Activated T-helper 17 cell treated with anti-CD3 and anti-CD28 coated beads, Interleukin-2, amount 50 U/mL, for 72 hours (primary cell): ENCODE data around the gene MOV10L1. TPM values are rescaled to one million over a fixed set of nuclear protein-coding genes. Genes with fewer than 3 reads are reported as not detected.
"Not testable (repeated sequence)": the region's sequence is repeated elsewhere in the genome, so short reads cannot be mapped to it uniquely, and the experiment has no call there.

Experiments
- ATAC-seq: fragments of 150-1000 bp; cut with Tn5 transposase; replicated peaks from 2 replicates; pipeline ENCODE4 v1.10.0; 2021; ENCODE audit warnings: mild to moderate bottlenecking, moderate library complexity
- H3K27ac Mint-ChIP-seq: one replicate; pipeline ENCODE4 v1.8.0; 2022; ENCODE audit warnings: mixed read lengths
- H3K27me3 Mint-ChIP-seq: one replicate; pipeline ENCODE4 v1.8.0; 2022; ENCODE audit warnings: mixed read lengths
- H3K36me3 Mint-ChIP-seq: one replicate; pipeline ENCODE4 v1.8.0; 2022; ENCODE audit warnings: low read depth, mild to moderate bottlenecking, mixed read lengths
- H3K4me1 Mint-ChIP-seq: one replicate; pipeline ENCODE4 v1.8.0; 2022; ENCODE audit warnings: mixed read lengths
- H3K4me3 Mint-ChIP-seq: one replicate; pipeline ENCODE4 v1.8.0; 2022; ENCODE audit warnings: mild to moderate bottlenecking, mixed read lengths
- H3K9me3 Mint-ChIP-seq: one replicate; pipeline ENCODE4 v1.8.0; 2022; ENCODE audit warnings: mixed read lengths
- total RNA-seq, 2 donors: library from RNA; stranded (reverse); gene quantifications; one replicate each; pipeline ENCODE4 v1.2.3, GENCODE V29; 2022

MOV10L1 gene
- total RNA-seq, 2 donors from 2014 or later, result not detected

DNA sequence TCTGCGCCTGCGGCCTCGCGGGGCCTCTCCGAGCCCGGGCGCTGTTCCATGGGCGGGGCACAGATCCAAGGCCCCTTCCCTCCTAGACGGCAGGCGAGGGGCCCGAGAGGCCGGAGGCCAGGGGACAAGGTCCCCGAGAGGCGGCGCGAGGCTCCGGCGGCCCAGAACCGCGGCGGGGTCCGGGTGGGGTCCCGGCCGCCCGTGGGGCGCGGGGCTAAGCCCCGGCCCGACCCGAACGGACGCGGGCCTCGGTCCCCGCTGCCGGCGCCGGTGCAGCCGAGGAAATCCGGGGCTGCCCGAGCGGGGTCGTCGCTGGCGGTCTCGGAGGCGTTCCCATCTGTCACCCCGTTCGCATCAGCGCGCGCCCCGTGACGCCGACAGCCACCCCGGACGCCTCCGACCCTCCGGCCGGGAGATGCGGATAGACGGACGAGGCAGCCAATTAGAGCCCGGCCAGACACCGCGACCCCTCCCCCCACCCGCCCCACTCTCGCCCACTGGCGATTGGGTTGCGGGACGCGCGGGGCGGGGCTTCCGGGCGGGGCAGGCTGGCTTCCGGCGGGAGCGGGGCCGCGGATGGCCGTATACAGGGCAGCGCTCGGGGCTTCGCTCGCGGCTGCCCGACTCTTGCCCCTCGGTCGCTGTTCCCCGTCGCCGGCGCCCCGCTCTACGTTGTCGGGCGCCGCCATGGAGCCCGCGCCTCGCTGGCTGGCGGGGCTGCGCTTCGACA lies 110.8 kb downstream of the MOV10L1 start, which contains the start of gene SELENOO:
Gene SELENOO, plus strand, starts transcription at position 551 of the 730 bp plus-strand sequence. Its CDS starts 26 bp downstream, at position 577.
- Mint-ChIP-seq H3K4me1 (peaks cover 3% of the 10 kb centered on the region), H3K4me3 (peak within 1 kb of the TSS; percentile 78), H3K27ac (peak within 1 kb of the TSS; percentile 56), H3K36me3 (peaks cover 53% of the 10 kb centered on the region), H3K9me3 (no peaks in the 10 kb centered on the region), H3K27me3 (no peaks in the 10 kb centered on the region)
- ATAC-seq, result peak; percentile 92

DNA sequence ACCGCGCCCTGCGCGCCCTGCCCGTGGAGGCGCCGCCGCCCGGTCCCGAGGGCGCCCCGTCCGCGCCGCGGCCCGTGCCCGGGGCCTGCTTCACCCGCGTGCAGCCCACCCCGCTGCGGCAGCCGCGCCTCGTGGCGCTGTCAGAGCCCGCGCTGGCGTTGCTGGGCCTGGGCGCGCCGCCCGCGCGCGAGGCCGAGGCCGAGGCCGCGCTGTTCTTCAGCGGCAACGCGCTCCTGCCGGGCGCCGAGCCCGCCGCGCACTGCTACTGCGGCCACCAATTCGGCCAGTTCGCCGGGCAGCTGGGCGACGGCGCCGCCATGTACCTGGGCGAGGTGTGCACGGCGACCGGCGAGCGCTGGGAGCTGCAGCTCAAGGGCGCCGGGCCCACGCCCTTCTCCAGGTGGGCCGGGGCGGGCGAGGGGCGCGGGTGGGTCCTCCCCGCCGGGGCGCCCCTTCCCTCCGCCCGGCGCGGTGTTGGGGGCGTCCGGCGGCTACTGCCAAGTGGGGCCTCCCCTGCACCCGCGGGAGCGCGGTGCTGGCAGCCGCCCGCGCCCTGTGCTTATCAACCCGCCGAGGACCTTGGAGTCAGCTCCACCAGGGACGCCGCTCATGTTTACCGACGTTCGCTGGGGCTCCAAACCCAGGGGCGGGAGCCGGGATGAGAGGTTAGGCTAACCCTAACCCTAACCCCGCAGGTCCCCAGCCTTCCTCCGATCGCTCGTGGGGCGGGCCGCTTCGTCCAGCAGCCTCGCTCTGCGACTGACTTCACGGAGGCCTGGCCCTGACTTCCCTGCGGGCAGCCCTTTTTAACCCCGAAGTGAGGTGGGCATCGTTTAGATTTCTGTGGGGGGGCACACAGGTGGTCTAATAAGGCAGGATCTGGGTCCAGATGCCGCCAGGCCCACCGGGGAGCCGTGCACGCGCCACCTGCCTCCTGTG lies 111.7 kb downstream of the MOV10L1 start:
- peaks cover 48% of the 10 kb centered on the region for H3K36me3 Mint-ChIP-seq
- peak overlapping the region; percentile 56 for H3K27ac Mint-ChIP-seq
- peak overlapping the region; percentile 78 for H3K4me3 Mint-ChIP-seq
- H3K9me3 Mint-ChIP-seq, result no peaks in the 10 kb centered on the region
- H3K4me1 Mint-ChIP-seq, result peaks cover 3% of the 10 kb centered on the region
- ATAC-seq, result peak; percentile 32
- no peaks in the 10 kb centered on the region for H3K27me3 Mint-ChIP-seq

DNA sequence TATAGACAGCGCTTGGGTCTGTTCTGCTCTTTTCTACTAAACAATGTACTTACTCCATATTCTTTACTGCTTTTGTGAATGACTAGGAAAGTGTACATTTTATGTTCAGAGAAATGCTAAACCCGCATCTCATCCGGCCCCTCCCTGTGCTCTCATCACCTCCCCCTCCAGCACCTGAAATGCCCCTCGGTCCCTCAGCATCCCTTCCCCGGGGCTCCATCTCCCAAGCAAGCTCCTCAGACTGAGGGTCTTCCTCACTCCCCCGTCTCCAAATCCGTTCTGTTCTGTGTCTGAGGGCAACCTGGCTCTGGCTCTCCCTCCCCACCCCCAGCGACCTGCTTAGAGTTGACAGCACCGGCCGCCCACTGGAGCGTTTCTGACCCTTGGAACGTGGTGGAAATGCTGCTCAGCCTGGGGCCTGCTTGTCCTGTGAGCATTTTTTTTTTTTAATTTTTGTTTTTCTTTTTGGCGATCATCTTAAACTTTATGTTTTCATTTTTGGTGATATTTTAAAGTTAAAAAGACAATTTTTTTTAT lies 112.4 kb downstream of the MOV10L1 start:
- H3K4me3 Mint-ChIP-seq, result peak overlapping the region; percentile 78
- peaks cover 3% of the 10 kb centered on the region for H3K4me1 Mint-ChIP-seq
- peak overlapping the region; percentile 56 for H3K27ac Mint-ChIP-seq
- peaks cover 44% of the 10 kb centered on the region for H3K36me3 Mint-ChIP-seq
- no peaks in the 10 kb centered on the region for H3K9me3 Mint-ChIP-seq
- H3K27me3 Mint-ChIP-seq, result no peaks in the 10 kb centered on the region
- no peak for ATAC-seq

DNA sequence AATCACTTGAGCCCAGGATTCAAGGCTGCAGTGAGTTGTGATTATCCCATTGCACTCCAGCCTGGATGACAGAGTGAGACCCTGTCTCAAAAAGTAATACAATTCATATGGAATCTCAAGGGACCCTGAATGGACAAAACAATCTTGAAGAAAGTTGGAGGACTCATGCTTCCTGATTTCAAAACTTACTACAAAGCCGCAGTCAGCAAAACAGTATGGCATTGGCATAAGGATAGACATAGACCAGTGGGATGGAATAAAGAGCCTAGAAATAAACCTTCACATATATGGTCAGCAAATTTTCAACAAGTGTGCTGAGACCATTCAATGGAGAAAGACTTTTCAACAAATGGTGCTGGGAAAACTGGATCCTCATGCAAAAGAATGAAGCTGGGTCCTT lies 113.5 kb downstream of the MOV10L1 start:
- H3K27ac Mint-ChIP-seq, result no peak overlapping the region
- H3K9me3 Mint-ChIP-seq, result no peaks in the 10 kb centered on the region
- no peaks in the 10 kb centered on the region for H3K27me3 Mint-ChIP-seq
- H3K36me3 Mint-ChIP-seq, result peaks cover 44% of the 10 kb centered on the region
- no peak overlapping the region for H3K4me3 Mint-ChIP-seq
- H3K4me1 Mint-ChIP-seq, result peaks cover 3% of the 10 kb centered on the region
- ATAC-seq, result no peak

DNA sequence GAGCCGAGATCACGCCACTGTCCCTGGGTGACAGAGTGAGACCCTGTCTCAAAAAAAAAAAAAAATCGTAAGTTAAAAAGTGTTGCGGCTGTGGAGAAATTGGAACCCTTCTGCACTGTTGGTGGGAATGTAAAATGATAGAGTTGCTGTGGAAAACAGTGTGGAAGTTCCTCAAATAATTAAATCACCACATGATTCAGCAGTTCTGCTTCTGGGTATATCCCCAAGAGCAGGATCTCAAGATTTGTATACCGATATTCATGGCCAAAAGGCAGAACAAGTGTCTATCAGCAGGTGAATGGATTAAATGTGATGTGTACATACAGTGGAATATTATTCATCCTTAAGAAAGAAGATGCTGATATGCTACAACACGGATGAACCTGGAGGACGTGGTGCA lies 114.8 kb downstream of the MOV10L1 start:
- Mint-ChIP-seq H3K9me3 (no peaks in the 10 kb centered on the region), H3K36me3 (peaks cover 41% of the 10 kb centered on the region), H3K4me1 (peaks cover 4% of the 10 kb centered on the region), H3K4me3 (no peak overlapping the region), H3K27ac (no peak overlapping the region), H3K27me3 (no peaks in the 10 kb centered on the region)
- ATAC-seq, result no peak

DNA sequence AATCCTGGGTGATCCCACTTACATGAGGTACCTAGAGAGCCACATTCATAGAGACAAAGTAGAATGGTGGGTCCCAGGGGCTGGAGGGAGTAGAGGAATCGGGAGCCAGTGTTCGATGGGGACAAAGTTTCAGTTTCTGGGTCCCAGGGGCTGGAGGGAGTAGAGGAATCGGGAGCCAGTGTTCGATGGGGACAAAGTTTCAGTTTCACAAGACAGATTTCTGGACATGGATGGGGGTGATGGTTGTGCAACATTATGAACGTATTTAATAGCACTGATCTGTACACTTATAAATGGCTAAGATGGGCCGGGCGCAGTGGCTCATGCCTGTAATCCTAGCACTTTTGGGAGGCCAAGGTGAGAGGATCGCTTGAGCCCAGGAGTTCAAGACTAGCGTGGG lies 115.2 kb downstream of the MOV10L1 start:
- H3K9me3 Mint-ChIP-seq, H3K4me3 Mint-ChIP-seq, ATAC-seq, H3K27me3 Mint-ChIP-seq, H3K27ac Mint-ChIP-seq, H3K4me1 Mint-ChIP-seq: not testable (repeated sequence)
- peaks cover 45% of the 10 kb centered on the region for H3K36me3 Mint-ChIP-seq

DNA sequence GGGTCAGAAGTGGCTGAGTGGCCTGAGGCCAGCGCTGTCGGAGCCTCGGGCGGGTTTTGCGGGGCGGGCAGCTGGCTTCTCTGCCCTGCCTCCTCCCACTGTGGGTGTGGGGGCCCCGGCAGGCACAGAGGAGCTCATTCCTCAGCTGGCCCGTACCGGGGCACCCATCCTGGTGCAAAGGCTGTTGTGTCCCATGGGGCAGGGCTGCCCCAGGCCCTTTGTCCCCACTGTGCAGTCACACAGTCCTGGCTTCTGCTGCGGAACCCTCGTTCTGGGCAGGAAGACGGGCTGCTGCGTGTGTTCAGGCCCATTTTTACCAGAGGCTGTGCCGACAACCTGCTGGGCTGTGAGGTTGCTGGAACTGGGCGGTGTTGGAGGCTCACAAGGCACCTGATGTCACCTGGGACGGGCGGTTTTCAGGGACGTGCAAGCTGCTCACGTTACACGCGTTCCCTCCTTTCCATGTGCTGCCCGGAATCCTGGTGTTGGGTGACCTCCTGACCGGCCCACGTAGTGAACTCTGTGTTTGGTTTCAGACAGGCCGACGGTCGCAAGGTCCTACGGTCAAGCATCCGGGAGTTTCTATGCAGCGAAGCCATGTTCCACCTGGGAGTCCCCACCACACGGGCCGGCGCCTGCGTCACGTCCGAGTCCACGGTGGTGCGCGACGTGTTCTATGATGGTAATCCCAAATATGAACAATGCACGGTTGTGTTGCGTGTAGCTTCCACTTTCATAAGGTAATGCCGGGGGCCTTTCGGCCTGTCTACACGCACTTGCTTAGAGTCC lies 116.2 kb downstream of the MOV10L1 start:
- ATAC-seq, result no peak
- H3K27me3 Mint-ChIP-seq, result no peaks in the 10 kb centered on the region
- no peaks in the 10 kb centered on the region for H3K9me3 Mint-ChIP-seq
- H3K27ac Mint-ChIP-seq, result no peak overlapping the region
- H3K36me3 Mint-ChIP-seq, result peaks cover 52% of the 10 kb centered on the region
- no peak overlapping the region for H3K4me3 Mint-ChIP-seq
- H3K4me1 Mint-ChIP-seq, result peaks cover 9% of the 10 kb centered on the region

DNA sequence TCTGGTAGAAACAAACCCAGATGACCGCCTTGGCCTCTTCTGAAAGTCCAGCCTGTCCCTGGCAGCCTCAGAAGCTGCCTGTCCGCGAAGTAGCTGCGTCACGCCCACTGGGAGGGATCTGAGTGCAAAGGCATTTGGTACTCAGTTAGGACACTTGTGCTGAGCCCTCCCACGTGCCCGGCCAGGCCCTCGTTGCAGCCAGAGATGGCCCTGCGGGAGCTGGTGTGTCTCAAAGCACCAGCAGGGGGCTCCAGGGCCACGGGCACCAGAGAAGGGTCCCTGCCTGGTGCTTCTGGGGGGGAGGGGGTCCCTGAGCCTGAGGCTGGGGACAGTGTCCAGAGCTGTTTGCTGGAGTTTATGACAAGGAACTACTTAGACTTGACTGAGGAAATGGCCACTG lies 116.8 kb downstream of the MOV10L1 start:
- H3K4me1 Mint-ChIP-seq, result peaks cover 9% of the 10 kb centered on the region
- no peaks in the 10 kb centered on the region for H3K27me3 Mint-ChIP-seq
- H3K36me3 Mint-ChIP-seq, result peaks cover 57% of the 10 kb centered on the region
- H3K27ac Mint-ChIP-seq, result no peak overlapping the region
- no peaks in the 10 kb centered on the region for H3K9me3 Mint-ChIP-seq
- no peak for ATAC-seq
- H3K4me3 Mint-ChIP-seq, result no peak overlapping the region

DNA sequence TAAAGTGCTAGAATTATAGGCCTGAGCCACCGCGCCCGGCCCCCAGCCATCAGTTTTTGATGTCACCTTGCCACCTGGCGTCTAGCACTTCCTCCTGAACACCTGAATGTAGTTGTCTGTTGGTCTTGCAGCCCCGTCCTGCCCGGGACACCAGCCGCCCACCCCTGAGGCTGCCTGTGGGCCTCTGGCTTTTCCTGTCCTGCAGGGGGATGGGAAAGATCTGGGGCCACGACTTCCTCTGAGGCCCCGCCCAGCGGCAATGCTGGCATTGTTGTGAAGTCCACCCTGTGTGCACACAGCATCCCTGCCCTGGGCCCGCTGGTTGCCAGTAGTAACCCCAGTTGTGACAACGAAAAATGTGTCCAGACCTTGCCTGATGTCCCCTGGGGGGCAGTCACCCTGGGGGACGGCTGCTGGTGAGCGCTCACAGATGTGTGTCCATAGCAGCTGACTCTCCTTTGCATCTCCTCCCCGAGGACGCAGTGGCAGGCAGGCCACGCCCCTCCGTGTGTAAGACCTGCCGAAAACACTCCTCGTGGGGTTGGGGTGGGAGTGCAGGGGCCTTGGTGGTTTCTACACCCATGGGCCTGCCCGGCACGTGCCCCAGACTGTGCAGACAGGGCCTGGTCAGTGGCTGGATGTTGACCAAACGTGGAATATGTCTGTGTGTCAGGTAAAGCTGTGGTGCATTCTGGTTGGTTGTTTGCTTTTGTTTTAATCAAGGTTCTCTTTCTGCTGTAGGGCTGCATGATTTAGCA lies 117.8 kb downstream of the MOV10L1 start:
- Mint-ChIP-seq H3K4me3 (no peak overlapping the region), H3K27me3 (no peaks in the 10 kb centered on the region), H3K9me3 (no peaks in the 10 kb centered on the region), H3K27ac (no peak overlapping the region), H3K36me3 (peaks cover 61% of the 10 kb centered on the region), H3K4me1 (peaks cover 6% of the 10 kb centered on the region)
- ATAC-seq, result no peak

DNA sequence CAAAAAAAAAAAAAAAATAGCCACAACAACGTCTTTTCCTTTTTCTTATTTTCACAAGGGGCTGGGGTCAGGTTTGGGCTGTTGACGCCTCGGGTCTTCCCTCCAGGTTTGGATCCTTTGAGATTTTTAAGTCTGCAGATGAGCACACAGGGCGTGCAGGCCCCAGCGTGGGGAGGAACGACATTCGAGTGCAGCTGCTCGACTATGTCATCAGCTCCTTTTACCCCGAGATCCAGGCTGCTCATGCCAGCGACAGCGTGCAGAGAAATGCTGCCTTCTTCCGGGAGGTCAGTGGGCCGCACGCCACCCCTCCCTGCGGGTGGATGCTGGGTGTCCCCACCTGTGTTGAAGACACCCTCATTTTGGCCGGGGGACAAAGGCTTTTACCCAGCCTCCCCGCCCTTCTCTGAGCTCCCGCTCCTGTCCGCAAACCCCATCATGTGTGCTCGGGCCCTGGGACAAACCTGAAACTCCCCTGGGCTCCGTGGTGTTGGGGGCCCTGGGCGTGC lies 118.7 kb downstream of the MOV10L1 start:
- Mint-ChIP-seq H3K9me3 (no peaks in the 10 kb centered on the region), H3K27ac (no peak overlapping the region), H3K4me1 (peaks cover 9% of the 10 kb centered on the region), H3K36me3 (peaks cover 62% of the 10 kb centered on the region), H3K4me3 (no peak overlapping the region), H3K27me3 (no peaks in the 10 kb centered on the region)
- ATAC-seq, result no peak

DNA sequence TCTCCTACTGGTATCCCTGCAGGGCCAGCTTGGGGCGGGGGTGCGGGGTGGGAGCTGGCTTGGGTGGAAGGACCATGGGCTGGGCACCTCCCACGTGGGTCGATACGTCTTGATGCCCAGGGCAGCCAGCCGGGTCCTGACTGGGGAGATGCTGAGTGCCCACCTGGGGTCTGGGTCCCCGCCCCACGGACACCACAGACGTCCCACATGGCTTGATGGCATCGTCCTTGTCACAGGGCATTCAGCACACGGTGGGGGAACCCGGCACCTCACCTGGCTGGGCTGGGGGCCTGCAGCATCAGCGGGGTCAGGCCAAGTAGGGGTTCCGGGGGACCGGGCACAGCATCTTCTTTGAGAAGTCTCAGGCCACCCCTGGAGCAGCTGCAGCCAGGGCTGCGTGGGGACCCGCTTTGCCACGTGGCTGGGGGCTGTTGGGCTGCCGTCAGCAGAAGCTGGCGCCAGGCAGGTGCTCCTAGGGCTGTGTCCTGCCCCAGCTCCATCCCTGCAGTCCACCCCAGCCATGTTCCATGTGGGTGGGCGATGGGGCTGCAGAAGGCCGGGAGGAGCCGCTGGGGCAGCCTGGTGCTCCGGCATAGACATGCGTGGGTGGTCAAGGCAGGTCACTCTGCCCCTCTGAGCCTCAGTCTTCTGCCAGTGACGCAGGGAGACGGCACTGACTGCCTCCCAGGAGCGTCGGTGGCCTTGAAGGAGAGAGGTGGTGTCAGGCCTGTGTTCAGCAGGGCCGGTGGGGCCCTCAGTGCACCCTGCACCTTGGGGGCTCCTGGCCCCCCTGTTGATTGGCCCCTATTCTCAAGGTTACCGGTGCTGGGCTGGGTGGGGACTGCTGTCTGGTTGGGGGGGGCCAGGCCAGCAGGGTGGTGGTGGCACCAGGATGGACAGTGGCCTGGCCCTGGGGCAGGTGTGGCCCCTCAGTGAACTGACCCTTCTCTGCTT lies 119.4 kb downstream of the MOV10L1 start:
- peak; percentile 26 for ATAC-seq
- Mint-ChIP-seq H3K9me3 (no peaks in the 10 kb centered on the region), H3K4me3 (no peak overlapping the region), H3K27me3 (no peaks in the 10 kb centered on the region), H3K27ac (peak overlapping the region; percentile 32), H3K4me1 (peaks cover 9% of the 10 kb centered on the region), H3K36me3 (peaks cover 62% of the 10 kb centered on the region)

DNA sequence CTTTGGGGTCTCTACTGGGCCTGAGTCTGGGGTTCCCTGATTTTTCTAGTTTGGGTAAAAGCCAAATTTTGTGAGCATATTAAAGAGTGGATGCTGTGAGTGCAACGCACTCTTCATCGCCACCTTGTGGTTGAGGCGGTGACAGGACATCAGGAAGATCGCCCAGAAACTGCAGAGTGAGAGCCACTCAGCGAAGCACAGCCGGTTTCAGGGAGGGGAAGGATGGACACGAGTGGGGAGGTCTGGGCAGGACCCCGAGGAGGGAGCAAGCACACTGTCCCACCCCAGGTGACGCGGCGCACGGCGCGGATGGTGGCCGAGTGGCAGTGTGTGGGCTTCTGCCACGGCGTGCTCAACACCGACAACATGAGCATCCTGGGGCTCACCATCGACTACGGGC lies 120.1 kb downstream of the MOV10L1 start:
- Mint-ChIP-seq H3K9me3 (no peaks in the 10 kb centered on the region), H3K36me3 (peaks cover 61% of the 10 kb centered on the region), H3K4me1 (peaks cover 13% of the 10 kb centered on the region), H3K27ac (peak overlapping the region; percentile 32), H3K4me3 (no peak overlapping the region), H3K27me3 (no peaks in the 10 kb centered on the region)
- ATAC-seq, result peak; percentile 74
